GM13977 (cell line): ENCODE results near the gene SEL1L.

Experiments
- DNase-seq: peaks from one replicate; pipeline ENCODE4 v3.0.0; 2012; ENCODE audit warnings: low spot score
- in situ Hi-C: fragments of 300-500 bp; cut with MboI; formaldehyde crosslinking; loops from one replicate; pipeline ENCODE4 v1.12.0; 2022; ENCODE audit warnings: low sequenced_read_pairs, low pct_unique_long_range_greater_than_20kb, mixed read lengths, inconsistent platforms; ENCODE audit not compliant: unreplicated experiment
- TF ChIP-seq, protein P1 (sequence below): IDR thresholded peaks from 2 replicates; pipeline ENCODE4 v1.5.1; 2012; ENCODE audit warnings: mild to moderate bottlenecking, control low read depth; ENCODE audit not compliant: insufficient read depth; ENCODE audit errors: extremely low read depth, missing control alignments

The SEL1L gene

DNA sequence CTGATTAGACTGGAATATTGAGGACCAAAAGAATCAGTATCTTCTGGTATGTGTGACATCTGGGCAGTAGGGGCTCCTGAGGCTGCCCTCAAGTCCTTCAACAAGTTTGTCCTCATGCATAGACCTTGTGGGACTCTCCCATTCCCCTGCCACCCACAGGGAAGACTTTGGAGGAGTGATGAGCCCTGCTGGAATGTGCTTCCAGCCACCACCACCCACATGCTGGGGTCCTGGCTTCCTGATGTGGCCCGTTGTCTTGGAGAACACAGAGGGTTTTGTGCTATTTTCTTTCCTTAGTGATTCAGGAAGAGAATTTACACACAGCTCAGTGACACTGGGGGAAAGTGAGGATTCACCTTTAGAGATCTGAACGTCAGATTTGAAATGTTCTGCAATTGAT, 29.2 kb upstream of the SEL1L start:
- in situ Hi-C loops: no loop called here
- TF ChIP-seq, protein P1, sequence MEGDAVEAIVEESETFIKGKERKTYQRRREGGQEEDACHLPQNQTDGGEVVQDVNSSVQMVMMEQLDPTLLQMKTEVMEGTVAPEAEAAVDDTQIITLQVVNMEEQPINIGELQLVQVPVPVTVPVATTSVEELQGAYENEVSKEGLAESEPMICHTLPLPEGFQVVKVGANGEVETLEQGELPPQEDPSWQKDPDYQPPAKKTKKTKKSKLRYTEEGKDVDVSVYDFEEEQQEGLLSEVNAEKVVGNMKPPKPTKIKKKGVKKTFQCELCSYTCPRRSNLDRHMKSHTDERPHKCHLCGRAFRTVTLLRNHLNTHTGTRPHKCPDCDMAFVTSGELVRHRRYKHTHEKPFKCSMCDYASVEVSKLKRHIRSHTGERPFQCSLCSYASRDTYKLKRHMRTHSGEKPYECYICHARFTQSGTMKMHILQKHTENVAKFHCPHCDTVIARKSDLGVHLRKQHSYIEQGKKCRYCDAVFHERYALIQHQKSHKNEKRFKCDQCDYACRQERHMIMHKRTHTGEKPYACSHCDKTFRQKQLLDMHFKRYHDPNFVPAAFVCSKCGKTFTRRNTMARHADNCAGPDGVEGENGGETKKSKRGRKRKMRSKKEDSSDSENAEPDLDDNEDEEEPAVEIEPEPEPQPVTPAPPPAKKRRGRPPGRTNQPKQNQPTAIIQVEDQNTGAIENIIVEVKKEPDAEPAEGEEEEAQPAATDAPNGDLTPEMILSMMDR: no peak
- no peak for DNase-seq

DNA sequence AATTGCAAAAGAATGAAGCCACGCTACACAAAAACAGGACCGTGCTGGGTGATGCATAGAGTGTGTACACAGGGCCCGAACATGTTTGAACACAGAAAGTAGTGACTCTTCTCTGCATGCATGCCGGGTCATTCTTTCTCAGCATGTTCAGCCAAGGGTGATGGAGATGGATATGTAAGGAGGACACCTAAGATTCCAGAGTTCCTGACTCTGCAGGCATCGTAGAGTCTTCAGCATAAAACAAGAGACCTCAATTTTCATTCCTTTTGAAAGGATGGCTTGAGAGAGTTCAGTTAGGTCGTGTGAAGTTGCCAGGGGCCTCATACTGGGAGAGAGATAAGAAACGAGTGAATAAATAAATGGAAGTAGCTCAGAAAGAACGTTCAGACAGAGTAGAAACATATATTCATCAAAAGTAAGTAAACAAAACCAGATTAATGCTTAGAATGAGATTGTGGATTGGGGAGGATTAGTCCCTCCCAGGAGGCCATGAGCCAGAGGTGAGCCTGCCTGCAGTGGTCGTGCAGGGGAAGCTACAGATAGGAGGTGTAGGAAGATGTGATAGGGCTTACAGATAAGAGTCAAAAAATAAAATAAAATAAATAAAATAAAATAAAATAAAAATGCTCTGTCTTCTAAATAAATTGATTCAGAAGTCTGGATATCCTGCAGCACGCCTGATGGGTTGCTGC, 27.6 kb upstream of the SEL1L start:
- DNase-seq: no peak
- in situ Hi-C loops: no loop called here
- TF ChIP-seq, protein P1: no peak

DNA sequence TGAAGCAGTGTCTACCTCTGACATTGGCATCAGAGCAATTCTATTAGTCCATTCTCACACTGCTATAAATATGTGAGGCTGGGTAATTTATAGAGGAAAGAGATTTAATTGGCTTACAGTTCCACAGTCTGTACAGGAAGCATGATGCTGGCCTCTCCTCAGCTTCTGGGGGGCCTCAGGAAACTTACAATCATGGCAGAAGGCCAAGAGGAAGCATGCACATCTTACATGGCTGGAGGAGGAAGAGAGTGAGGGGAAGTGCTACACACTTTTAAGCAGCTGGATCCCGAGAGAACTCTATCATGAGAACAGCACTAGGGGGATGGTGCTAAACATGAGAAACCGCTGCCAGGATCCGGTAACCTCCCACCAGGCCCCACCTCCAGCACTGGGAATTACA, 25.7 kb upstream of the SEL1L start:
- in situ Hi-C loops: no loop called here

DNA sequence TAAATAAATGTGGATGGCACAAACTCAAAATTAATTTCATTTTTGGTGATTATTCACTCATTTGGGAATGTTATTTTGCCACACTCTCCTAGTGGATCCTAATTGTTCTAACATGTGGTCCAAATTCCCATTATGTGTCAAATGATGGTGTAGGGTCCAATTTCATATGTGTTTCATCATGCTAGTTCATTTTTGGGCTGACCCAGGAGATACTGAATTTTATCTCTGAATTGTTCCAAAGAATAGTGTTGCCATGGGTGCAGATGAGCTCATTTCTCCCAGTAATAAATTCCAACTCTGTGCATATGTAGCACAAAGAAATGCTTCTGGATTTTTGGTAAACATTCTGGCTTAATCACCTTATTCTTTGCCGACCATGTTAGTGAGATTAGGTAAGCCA, 23.5 kb upstream of the SEL1L start:
- in situ Hi-C loops: no loop called here
- no peak for DNase-seq
- TF ChIP-seq, protein P1: no peak

More for the DNA sequence above, 25.7 kb upstream of the SEL1L start:
- TF ChIP-seq, protein P1: no peak
- DNase-seq: no peak

DNA sequence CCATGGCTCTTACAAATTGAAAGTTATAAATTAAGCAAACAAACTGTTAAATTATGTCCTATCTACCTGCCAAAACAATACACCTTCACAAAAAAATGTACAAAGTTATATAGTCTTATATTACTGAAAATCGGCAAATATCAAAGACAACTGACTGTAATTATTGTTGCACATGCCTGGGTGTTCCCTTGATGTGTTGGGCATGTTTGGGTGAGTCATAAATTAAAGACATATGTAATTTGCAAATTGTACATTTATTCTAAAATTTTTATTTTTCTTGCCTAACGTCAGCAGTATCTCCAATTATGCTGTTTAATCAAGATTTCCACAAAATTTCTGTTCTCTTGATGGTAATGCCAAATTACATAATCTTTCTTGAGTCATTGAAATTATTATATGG, 22.0 kb upstream of the SEL1L start:
- in situ Hi-C loops: no loop called here
- TF ChIP-seq, protein P1: no peak
- no peak for DNase-seq

DNA sequence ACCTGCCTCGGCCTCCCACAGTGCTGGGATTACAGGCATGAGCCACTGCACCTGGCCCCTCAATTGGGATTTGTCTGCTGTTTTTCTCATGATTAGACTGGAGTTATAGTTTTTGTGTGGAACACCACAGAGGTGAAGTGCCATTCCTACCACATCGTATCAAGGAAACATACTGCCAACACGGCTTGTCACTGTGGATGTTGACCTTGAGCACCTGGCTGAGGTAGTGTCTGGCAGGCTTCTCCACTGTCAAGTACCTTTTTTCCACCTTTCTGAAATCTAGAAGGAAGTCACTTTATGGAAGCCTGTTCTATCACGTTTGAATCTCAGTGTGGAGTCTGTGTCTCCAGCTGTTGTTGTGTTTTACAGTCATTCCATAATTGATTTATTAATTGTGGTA, 21.4 kb upstream of the SEL1L start:
- in situ Hi-C loops: no loop called here
- TF ChIP-seq, protein P1: no peak
- no peak for DNase-seq
